Mucosa of stomach (tissue), 1 donor: ENCODE data around the gene RAB40AL.
"Not testable (repeated sequence)": the region's sequence is repeated elsewhere in the genome, so short reads cannot be mapped to it uniquely, and the experiment has no call there.

Experiments used
- H3K27me3 ChIP-seq: one replicate; pipeline ENCODE4 v1.7.0; 2013; ENCODE audit warnings: mild to moderate bottlenecking, low read length; ENCODE audit not compliant: control insufficient read depth, insufficient read depth
- H3K36me3 ChIP-seq: one replicate; pipeline ENCODE4 v1.7.0; 2013; ENCODE audit warnings: low read length; ENCODE audit not compliant: control insufficient read depth, insufficient read depth
- H3K4me1 ChIP-seq: one replicate; pipeline ENCODE4 v1.7.0; 2013; ENCODE audit warnings: mild to moderate bottlenecking, low read length; ENCODE audit not compliant: control insufficient read depth, insufficient read depth
- H3K4me3 ChIP-seq: one replicate; pipeline ENCODE4 v1.7.0; 2013; ENCODE audit warnings: low read length
- H3K9ac ChIP-seq: one replicate; pipeline ENCODE4 v1.7.0; 2013; ENCODE audit warnings: mild to moderate bottlenecking, low read length, moderate library complexity
- H3K9me3 ChIP-seq: one replicate; pipeline ENCODE4 v1.7.0; 2013; ENCODE audit warnings: mild to moderate bottlenecking, low read length, moderate library complexity; ENCODE audit not compliant: control insufficient read depth
- donor health status: Pancreatic carcinoma.

Gene RAB40AL

GRCh38 chrX:102936972-102937371 is at the start of gene RAB40AL:
Gene RAB40AL (plus strand): TSS chrX:102937272. CDS start chrX:102937319, 47 bp downstream.
- H3K9me3 ChIP-seq, H3K36me3 ChIP-seq, H3K9ac ChIP-seq, H3K4me3 ChIP-seq, H3K27me3 ChIP-seq, H3K4me1 ChIP-seq: not testable (repeated sequence)

- no peaks in the 10 kb centered on the region for H3K27me3 ChIP-seq
- no peak overlapping the region for H3K4me3 ChIP-seq
- H3K4me1 ChIP-seq = no peaks in the 10 kb centered on the region
- no peaks in the 10 kb centered on the region for H3K36me3 ChIP-seq
- H3K9me3 ChIP-seq = no peaks in the 10 kb centered on the region
- H3K9ac ChIP-seq = no peak overlapping the region
Measured at GRCh38 chrX:102887687-102888086, 49.4 kb upstream of the RAB40AL start.

- Histone ChIP-seq H3K27me3 (no peaks in the 10 kb centered on the region), H3K9me3 (no peaks in the 10 kb centered on the region), H3K9ac (no peak overlapping the region), H3K4me1 (no peaks in the 10 kb centered on the region), H3K4me3 (no peak overlapping the region), H3K36me3 (no peaks in the 10 kb centered on the region)
Measured at GRCh38 chrX:102892103-102892502, 45.0 kb upstream of the RAB40AL start.

- Histone ChIP-seq H3K36me3 (no peaks in the 10 kb centered on the region), H3K4me3 (no peak overlapping the region), H3K9me3 (no peaks in the 10 kb centered on the region), H3K27me3 (no peaks in the 10 kb centered on the region), H3K9ac (no peak overlapping the region), H3K4me1 (no peaks in the 10 kb centered on the region)
Measured at GRCh38 chrX:102899940-102900916, 36.8 kb upstream of the RAB40AL start.

- no peaks in the 10 kb centered on the region for H3K9me3 ChIP-seq
- H3K9ac ChIP-seq = no peak overlapping the region
Measured at GRCh38 chrX:102902355-102902754, 34.7 kb upstream of the RAB40AL start.

GRCh38 chrX:102930990-102931756 is 5.9 kb upstream of the RAB40AL start:
- Histone ChIP-seq H3K27me3 (no peaks in the 10 kb centered on the region), H3K36me3 (no peaks in the 10 kb centered on the region), H3K4me1 (no peaks in the 10 kb centered on the region), H3K9ac (no peak overlapping the region), H3K4me3 (no peak overlapping the region), H3K9me3 (no peaks in the 10 kb centered on the region)

More at GRCh38 chrX:102902355-102902754, 34.7 kb upstream of the RAB40AL start:
- Histone ChIP-seq H3K4me3 (no peak overlapping the region), H3K27me3 (no peaks in the 10 kb centered on the region), H3K4me1 (no peaks in the 10 kb centered on the region), H3K36me3 (no peaks in the 10 kb centered on the region)

- Histone ChIP-seq H3K4me1 (no peaks in the 10 kb centered on the region), H3K9me3 (no peaks in the 10 kb centered on the region), H3K27me3 (no peaks in the 10 kb centered on the region), H3K36me3 (no peaks in the 10 kb centered on the region), H3K4me3 (no peak overlapping the region), H3K9ac (no peak overlapping the region)
Measured at GRCh38 chrX:102934624-102935023, 2.4 kb upstream of the RAB40AL start.

GRCh38 chrX:102950908-102951866 is 14.1 kb downstream of the RAB40AL start:
- no peaks in the 10 kb centered on the region for H3K4me1 ChIP-seq
- no peaks in the 10 kb centered on the region for H3K9me3 ChIP-seq
- no peaks in the 10 kb centered on the region for H3K36me3 ChIP-seq
- no peaks in the 10 kb centered on the region for H3K27me3 ChIP-seq
- no peak overlapping the region for H3K4me3 ChIP-seq
- H3K9ac ChIP-seq = no peak overlapping the region

GRCh38 chrX:102957751-102958150 is 20.7 kb downstream of the RAB40AL start:
- H3K9me3 ChIP-seq = no peaks in the 10 kb centered on the region
- H3K36me3 ChIP-seq = no peaks in the 10 kb centered on the region
- no peak overlapping the region for H3K9ac ChIP-seq
- no peaks in the 10 kb centered on the region for H3K27me3 ChIP-seq
- no peak overlapping the region for H3K4me3 ChIP-seq
- H3K4me1 ChIP-seq = no peaks in the 10 kb centered on the region

- no peak overlapping the region for H3K4me3 ChIP-seq
- H3K9me3 ChIP-seq = no peaks in the 10 kb centered on the region
- H3K36me3 ChIP-seq = no peaks in the 10 kb centered on the region
- H3K4me1 ChIP-seq = no peaks in the 10 kb centered on the region
- H3K27me3 ChIP-seq = no peaks in the 10 kb centered on the region
- no peak overlapping the region for H3K9ac ChIP-seq
Measured at GRCh38 chrX:102958794-102959193, 21.7 kb downstream of the RAB40AL start.

GRCh38 chrX:102959471-102959870 is 22.4 kb downstream of the RAB40AL start:
- no peaks in the 10 kb centered on the region for H3K4me1 ChIP-seq
- no peaks in the 10 kb centered on the region for H3K36me3 ChIP-seq
- no peaks in the 10 kb centered on the region for H3K9me3 ChIP-seq
- no peak overlapping the region for H3K9ac ChIP-seq
- no peaks in the 10 kb centered on the region for H3K27me3 ChIP-seq
- no peak overlapping the region for H3K4me3 ChIP-seq
